ENCODE data around the gene SORBS2.

GRCh38 chr4:185839194-185839712 is 27.3 kb upstream of the SORBS2 start:
- no peak for TF ChIP-seq EZH2 (IDR thresholded peaks at IDR 0.05; ENCODE audit: insufficient read depth, poor library complexity, severe bottlenecking)
- no peak for TF ChIP-seq EZH2phosphoT487 (IDR thresholded peaks at IDR 0.05; ENCODE audit: insufficient read depth, low read depth)

All from GM23248 (cell line).